Fibroblast of villous mesenchyme (primary cell): ENCODE results near the gene SYT14. TPM values are rescaled to one million over a fixed set of nuclear protein-coding genes. Genes with fewer than 3 reads are reported as not detected.
A peak's percentile ranks its signal among the peaks of the same experiment; 100 is the strongest.
"Not testable (repeated sequence)": the region's sequence is repeated elsewhere in the genome, so short reads cannot be mapped to it uniquely, and the experiment has no call there.

Experiments
- DNase-seq: peaks from one replicate; pipeline ENCODE4 v3.0.0-alpha.2; 2010; ENCODE audit warnings: low read depth
- H3K4me3 ChIP-seq: 2 replicates; pipeline ENCODE4 v1.5.1; 2011; ENCODE audit warnings: low read depth, mild to moderate bottlenecking, low read length
- total RNA-seq: library from RNA; depleted of rRNA; stranded (reverse); fragments of >200 nt; gene quantifications from 2 replicates; pipeline ENCODE4 v1.2.3, GENCODE V29; 2012
- TF ChIP-seq, protein P1 (sequence below): IDR thresholded peaks from 2 replicates; pipeline ENCODE4 v1.5.1; 2012; ENCODE audit warnings: low read depth, mild to moderate bottlenecking, low read length; ENCODE audit not compliant: insufficient read depth

The SYT14 gene
- 3.5 and 3.9 TPM in 2 replicates for total RNA-seq

DNA sequence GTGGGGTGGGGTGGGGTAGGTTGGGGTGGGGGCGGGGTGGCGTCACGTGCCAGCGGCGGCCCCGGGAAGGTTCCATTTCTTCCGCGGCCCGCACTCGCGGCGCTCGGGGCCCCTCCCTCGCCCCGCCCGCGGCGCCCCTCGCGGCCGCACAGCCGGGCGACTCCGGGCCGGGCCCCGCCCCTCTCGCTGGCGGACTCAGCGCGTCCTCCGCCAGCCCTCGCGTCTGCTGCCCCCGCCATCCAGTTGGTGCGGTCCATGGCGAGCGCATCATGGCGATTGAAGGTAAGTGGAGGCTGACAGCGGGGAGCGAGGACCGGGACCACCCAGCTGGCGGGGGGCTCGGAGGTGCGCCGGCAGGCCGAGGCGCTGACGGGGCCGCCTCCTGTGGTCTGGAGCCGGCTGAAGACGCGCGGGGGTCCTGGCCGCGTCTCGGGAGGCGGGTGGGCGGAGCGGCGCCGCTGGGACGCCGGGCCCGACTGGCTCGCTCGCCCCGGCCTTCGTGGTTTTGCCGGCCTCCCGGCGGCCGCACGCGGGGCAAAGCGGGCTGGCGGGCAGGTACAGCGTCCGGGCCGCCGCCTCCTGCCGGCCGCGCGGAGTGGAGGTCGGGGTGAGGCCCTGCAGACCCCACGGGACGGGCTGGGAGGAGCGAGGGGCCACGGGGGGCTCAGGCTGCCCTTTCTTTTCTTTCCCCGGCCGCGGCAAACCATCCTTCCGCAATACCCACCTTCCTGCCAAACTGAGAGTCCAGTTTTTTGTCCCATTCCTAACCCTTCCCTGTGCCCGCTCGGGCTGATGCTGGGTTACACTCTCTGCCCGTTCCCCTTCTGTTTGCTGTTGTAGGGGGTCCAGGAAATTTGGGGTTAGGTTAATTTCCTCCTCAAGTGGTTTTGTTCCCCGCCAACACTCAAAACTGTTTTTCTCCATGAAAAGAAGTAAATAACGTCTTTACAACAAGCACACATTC, at the start of gene SYT14:
TSS of gene SYT14 (plus strand) at position 222 of the 964 bp plus-strand sequence. CDS start at position 270, 48 bp downstream.
- peak; percentile 24 for DNase-seq
- H3K4me3 ChIP-seq, result peak within 1 kb of the TSS; percentile 52
- TF ChIP-seq, protein P1, sequence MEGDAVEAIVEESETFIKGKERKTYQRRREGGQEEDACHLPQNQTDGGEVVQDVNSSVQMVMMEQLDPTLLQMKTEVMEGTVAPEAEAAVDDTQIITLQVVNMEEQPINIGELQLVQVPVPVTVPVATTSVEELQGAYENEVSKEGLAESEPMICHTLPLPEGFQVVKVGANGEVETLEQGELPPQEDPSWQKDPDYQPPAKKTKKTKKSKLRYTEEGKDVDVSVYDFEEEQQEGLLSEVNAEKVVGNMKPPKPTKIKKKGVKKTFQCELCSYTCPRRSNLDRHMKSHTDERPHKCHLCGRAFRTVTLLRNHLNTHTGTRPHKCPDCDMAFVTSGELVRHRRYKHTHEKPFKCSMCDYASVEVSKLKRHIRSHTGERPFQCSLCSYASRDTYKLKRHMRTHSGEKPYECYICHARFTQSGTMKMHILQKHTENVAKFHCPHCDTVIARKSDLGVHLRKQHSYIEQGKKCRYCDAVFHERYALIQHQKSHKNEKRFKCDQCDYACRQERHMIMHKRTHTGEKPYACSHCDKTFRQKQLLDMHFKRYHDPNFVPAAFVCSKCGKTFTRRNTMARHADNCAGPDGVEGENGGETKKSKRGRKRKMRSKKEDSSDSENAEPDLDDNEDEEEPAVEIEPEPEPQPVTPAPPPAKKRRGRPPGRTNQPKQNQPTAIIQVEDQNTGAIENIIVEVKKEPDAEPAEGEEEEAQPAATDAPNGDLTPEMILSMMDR, result no peak

DNA sequence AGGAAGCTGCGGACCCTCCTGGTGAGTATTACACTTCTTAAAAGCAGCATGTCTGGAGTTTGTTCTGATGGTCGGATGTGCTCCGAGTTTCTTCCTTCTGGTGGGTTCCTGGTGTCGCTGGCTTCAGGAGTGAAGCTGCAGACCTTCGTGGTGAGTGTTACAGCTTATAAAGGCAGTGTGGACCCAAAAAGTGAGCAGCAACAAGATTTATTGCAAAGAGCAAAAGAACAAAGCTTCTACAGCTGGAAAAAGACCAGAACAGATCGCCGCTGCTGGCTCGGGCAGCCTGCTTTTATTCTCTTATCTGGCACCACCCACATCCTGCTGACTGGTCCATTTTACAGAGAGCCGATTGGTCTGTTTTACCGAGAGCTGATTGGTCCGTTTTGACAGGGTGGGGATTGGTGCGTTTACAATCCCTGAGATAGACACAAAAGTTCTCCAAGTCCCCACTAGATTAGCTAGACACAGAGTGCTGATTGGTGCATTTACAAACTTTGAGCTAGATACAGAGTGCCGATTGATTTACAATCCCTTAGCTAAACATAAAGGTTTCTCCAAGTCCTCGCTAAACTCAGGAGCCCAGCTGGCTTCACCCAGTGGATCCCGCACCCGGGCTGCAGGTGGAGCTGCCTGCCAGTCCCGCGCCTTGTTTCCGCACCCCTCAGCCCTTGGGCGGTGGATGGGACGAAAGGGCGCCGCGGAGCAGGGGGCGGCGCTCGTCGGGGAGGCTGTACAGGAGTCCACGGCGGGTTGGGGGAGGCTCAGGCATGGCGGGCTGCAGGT, 49.5 kb upstream of the SYT14 start:
- not testable (repeated sequence) for DNase-seq, H3K4me3 ChIP-seq

DNA sequence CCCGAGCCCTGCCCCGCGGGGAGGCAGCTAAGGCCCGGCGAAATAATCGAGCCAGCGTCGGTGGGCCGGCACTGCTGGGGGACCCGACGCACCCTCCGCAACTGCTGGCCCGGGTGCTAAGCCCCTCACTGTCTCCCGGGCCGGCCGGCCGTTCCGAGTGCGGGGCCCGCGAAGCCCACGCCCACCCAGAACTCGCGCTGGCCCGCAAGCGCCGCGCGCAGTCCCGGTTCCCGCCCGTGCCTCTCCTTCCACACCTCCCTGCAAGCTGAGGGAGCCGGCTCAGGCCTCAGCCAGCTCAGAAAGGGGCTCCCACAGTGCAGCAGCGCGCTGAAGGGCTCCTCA, 49.0 kb upstream of the SYT14 start:
- TF ChIP-seq, protein P1, result no peak
- no peak for DNase-seq
- no peak overlapping the region for H3K4me3 ChIP-seq

DNA sequence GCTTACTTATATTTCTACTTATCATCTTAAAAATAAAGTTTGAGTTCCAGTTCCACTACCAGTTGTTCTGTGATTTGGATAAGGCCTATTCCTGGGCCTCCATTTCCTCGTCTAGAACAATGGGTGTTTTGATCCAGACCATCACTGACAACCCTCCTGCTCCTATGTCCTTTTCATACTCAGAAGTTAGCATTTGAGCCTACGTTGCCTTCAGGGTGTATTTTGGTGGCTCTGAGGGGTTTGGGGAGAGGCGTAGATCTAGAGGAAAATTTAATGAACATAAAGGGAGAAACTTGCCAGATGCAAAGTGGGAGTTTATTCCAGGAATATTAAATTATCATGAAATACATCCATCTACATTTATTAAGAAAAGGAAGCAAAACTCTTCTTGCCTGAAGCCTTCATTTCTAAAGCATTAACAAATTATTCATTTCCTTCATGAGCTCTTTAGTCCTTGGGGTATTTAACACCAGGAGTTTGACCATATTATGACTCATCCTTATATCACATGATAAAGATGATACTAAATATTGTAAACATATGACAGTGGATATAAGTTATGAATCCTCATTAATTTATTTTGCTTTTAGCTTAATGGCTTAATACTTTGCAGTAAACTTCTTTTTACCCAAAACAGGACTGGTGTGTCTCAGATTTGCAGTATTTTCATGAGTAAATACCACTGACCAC, 47.2 kb upstream of the SYT14 start:
- peak; percentile 43 for DNase-seq

DNA sequence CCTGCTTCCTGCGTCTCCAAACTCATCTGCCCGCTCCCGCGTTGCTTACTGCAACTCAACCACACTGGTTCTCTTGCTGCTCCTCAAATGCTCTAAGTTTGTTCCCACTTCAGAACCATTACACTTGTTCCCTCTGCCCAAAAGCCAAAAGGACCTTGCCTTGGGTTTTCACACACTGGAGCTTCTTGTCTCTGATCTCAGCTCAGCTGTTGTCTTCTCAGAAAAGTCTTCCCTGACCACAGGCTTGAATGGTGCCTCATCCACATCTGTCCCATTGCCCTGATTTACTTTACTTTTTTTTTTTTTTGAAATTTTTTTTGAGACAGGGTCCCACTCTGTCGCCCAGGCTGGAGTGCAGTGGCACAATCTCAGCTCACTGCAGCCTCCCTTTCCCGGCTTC, 44.3 kb upstream of the SYT14 start:
- TF ChIP-seq, protein P1, result no peak
- DNase-seq, result no peak
- no peak overlapping the region for H3K4me3 ChIP-seq

More for the DNA sequence above, 47.2 kb upstream of the SYT14 start:
- no peak overlapping the region for H3K4me3 ChIP-seq
- TF ChIP-seq, protein P1, result no peak

DNA sequence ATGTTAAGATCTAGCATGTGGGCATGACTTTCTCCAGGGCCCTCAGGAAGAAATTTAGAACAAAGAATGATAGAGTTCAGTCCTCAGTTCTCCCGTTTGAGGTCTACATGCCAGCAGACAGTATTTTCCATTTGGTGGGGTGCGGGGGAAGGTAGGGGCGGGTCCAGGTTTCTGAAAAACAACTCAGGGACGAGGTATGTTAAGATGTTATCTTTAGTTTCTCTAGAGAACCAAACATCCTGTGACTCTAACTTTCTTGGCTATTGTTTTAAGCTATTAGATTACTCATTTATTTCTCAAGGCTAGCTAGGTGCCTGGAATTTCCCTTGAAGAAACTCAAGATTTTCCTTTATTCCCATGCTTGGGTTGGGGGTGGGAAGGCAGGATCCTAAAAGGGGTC, 42.3 kb upstream of the SYT14 start:
- DNase-seq, result peak; percentile 62
- no peak overlapping the region for H3K4me3 ChIP-seq
- TF ChIP-seq, protein P1, result no peak

DNA sequence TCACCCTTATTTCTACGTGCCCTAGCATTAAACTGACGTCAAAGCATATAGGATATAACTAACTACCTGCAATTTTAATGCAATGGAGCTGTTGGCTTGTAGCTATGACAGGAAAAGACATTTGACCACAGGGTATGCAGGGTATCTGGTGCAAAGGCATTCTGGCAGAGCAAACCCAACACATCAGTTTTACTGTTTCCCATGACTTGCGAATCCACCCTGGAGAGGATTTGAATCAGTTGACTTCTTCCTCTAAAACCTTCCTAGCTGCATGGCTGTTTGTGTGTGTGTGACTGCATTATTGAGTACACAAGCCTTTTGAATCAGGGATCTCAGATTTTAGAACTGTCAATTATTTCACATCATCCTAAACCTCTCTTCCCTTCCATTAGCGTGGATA, 41.7 kb upstream of the SYT14 start:
- no peak for DNase-seq

DNA sequence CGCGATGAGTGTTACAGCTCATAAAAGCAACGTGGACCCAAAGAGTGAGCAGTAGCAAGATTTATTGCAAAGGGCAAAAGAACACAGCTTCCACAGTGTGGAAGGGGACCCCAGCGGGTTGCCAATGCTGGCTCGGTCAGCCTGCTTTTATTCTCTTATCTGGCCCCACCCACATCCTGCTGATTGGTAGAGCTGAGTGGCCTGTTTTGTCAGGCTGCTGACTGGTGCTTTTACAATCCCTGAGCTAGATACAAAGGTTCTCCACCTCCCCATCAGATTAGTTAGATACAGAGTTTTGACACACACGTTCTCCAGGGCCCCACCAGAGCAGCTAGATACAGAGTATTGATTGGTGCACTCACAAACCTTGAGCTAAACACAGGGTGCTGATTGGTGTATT, 39.7 kb upstream of the SYT14 start:
- H3K4me3 ChIP-seq, DNase-seq: not testable (repeated sequence)

More for the DNA sequence above, 41.7 kb upstream of the SYT14 start:
- TF ChIP-seq, protein P1, result no peak
- H3K4me3 ChIP-seq, result no peak overlapping the region

DNA sequence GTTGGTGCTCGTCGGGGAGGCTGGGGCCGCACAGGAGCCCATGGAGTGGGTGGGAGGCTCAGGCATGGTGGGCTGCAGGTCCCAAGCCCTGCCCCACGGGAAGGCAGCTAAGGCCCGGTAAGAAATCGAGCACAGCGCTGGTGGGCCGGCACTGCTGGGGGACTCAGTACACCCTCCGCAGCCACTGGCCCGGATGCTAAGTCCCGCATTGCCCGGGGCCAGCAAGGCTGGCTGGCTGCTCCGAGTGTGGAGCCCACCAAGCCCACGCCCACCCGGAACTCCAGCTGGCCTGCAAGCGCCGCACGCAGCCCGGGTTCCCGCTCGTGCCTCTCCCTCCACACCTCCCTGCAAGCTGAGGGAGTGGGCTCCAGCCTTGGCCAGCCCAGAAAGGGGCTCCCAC, 39.2 kb upstream of the SYT14 start:
- H3K4me3 ChIP-seq, DNase-seq: not testable (repeated sequence)
